ENCODE measurements around the gene DOK7. TPM values are rescaled to one million over a fixed set of nuclear protein-coding genes. Genes with fewer than 3 reads are reported as not detected.

The DOK7 gene, protein sequence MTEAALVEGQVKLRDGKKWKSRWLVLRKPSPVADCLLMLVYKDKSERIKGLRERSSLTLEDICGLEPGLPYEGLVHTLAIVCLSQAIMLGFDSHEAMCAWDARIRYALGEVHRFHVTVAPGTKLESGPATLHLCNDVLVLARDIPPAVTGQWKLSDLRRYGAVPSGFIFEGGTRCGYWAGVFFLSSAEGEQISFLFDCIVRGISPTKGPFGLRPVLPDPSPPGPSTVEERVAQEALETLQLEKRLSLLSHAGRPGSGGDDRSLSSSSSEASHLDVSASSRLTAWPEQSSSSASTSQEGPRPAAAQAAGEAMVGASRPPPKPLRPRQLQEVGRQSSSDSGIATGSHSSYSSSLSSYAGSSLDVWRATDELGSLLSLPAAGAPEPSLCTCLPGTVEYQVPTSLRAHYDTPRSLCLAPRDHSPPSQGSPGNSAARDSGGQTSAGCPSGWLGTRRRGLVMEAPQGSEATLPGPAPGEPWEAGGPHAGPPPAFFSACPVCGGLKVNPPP
- total RNA-seq: not detected

GRCh38 chr4:3462790-3463415, at the start of gene DOK7:
Gene DOK7 (plus strand): TSS chr4:3463306. CDS start chr4:3463376, 70 bp downstream.
- no peaks in the 10 kb centered on the region for H3K9me3 Mint-ChIP-seq
- ATAC-seq (no peak), DNase-seq (ENCODE audit: low spot score in 2 of 2) (no peak)
- no peak within 1 kb of the TSS for H3K27ac Mint-ChIP-seq
- no peaks in the 10 kb centered on the region for H3K36me3 Mint-ChIP-seq

GRCh38 chr4:3413675-3414420, 49.3 kb upstream of the DOK7 start:
- ATAC-seq (no peak), DNase-seq (ENCODE audit: low spot score in 2 of 2) (peak in 1 of 2 donors; percentile 47)
- Mint-ChIP-seq H3K27ac (no peak overlapping the region), H3K9me3 (no peaks in the 10 kb centered on the region), H3K36me3 (no peaks in the 10 kb centered on the region)

GRCh38 chr4:3414421-3415279, 48.5 kb upstream of the DOK7 start:
- Mint-ChIP-seq H3K36me3 (no peaks in the 10 kb centered on the region), H3K27ac (no peak overlapping the region), H3K9me3 (no peaks in the 10 kb centered on the region)
- DNase-seq (ENCODE audit: low spot score in 2 of 2): peak in 1 of 2 donors; percentile 31
- no peak for ATAC-seq

- no peak for ATAC-seq
- no peak overlapping the region for H3K27ac Mint-ChIP-seq
- H3K9me3 Mint-ChIP-seq: no peaks in the 10 kb centered on the region
- no peaks in the 10 kb centered on the region for H3K36me3 Mint-ChIP-seq
- DNase-seq (ENCODE audit: low spot score in 2 of 2): peak in 1 of 2 donors; percentile 41
Measured at GRCh38 chr4:3415471-3416141, 47.5 kb upstream of the DOK7 start.

DNA sequence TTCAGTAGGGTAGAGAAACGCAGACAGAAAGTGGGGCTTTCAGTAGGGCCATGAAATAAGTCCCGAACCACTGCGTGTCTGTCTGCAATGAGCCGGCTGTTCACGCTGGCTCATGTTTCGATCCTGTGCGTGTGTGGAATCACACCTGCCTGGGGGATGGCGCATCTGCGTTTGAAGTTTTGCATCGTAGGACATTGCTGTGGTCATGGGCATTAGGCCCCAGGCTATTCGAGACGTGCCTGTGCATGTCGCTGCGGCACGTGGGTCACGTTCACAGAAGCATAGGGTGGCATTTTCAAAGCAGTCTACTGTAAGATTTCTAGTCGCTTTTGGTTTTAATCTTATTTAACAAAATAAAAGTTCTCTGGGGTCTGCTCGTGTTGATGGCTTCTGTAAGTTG, 46.8 kb upstream of the DOK7 start:
- no peak for DNase-seq (ENCODE audit: low spot score in 2 of 2)
- no peak for ATAC-seq
- H3K36me3 Mint-ChIP-seq: no peaks in the 10 kb centered on the region
- H3K27ac Mint-ChIP-seq: no peak overlapping the region
- no peaks in the 10 kb centered on the region for H3K9me3 Mint-ChIP-seq

GRCh38 chr4:3416821-3417221, 46.3 kb upstream of the DOK7 start:
- H3K9me3 Mint-ChIP-seq: no peaks in the 10 kb centered on the region
- no peaks in the 10 kb centered on the region for H3K36me3 Mint-ChIP-seq
- DNase-seq (ENCODE audit: low spot score in 2 of 2): peak in 1 of 2 donors; percentile 48
- H3K27ac Mint-ChIP-seq: no peak overlapping the region
- no peak for ATAC-seq

- ATAC-seq: no peak
- Mint-ChIP-seq H3K9me3 (no peaks in the 10 kb centered on the region), H3K36me3 (no peaks in the 10 kb centered on the region)
Measured at GRCh38 chr4:3417448-3417847, 45.7 kb upstream of the DOK7 start.

GRCh38 chr4:3418029-3418762, 44.9 kb upstream of the DOK7 start:
- Mint-ChIP-seq H3K27ac (peak overlapping the region in 1 of 2 donors; percentile 26), H3K36me3 (no peaks in the 10 kb centered on the region), H3K9me3 (no peaks in the 10 kb centered on the region)
- peak in 1 of 2 donors; percentile 42 for DNase-seq (ENCODE audit: low spot score in 2 of 2)
- ATAC-seq: no peak

More at GRCh38 chr4:3417448-3417847, 45.7 kb upstream of the DOK7 start:
- DNase-seq (ENCODE audit: low spot score in 2 of 2): peak in 1 of 2 donors; percentile 34
- H3K27ac Mint-ChIP-seq: peak overlapping the region in 1 of 2 donors; percentile 26

DNA sequence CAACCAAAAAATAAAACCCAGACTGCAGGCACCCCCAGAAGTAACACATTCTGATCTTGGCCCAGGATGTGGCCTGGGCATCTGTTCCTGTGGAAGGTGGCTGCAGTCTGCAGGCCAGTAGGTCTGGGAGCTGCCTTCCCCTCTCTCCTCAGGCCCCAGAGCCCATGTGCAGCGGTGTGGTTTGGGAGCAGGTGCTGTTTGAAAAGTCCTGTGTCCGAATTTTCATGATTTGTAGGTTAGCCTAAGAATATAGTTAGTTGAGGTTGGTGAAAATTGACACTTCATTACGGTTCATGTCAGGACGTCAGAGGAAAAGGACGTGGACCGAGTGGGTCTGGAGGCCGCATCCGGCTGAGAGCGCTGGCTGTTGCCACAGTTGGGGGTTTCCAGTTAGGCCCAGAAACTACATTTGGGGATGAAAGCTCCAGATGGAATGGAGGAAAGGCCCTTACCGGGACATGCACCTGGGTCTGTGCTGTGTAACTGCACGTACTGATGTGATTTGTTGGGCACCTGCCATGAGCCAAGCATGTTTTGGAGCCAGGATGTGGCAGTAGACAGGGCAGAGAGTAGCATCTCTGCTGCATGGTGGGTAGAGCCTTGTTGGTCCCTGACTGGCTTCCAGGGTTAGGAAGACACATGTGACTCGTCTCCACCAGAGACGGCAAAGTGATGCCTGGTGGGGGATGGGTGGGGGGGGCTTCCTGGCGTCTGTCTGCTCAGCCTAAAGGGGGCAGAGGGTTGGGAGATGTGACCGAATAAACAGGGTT, 43.1 kb upstream of the DOK7 start:
- ATAC-seq (peak in 1 of 2 donors; percentile 3), DNase-seq (ENCODE audit: low spot score in 2 of 2) (peak in 1 of 2 donors; percentile 35)
- no peak overlapping the region for H3K27ac Mint-ChIP-seq
- no peaks in the 10 kb centered on the region for H3K9me3 Mint-ChIP-seq
- no peaks in the 10 kb centered on the region for H3K36me3 Mint-ChIP-seq

GRCh38 chr4:3420606-3420955, 42.5 kb upstream of the DOK7 start:
- no peak for DNase-seq (ENCODE audit: low spot score in 2 of 2)
- no peaks in the 10 kb centered on the region for H3K9me3 Mint-ChIP-seq
- no peak overlapping the region for H3K27ac Mint-ChIP-seq
- ATAC-seq: peak in 1 of 2 donors; percentile 56
- H3K36me3 Mint-ChIP-seq: no peaks in the 10 kb centered on the region

- no peaks in the 10 kb centered on the region for H3K36me3 Mint-ChIP-seq
- ATAC-seq (no peak), DNase-seq (ENCODE audit: low spot score in 2 of 2) (no peak)
- H3K9me3 Mint-ChIP-seq: no peaks in the 10 kb centered on the region
- H3K27ac Mint-ChIP-seq: no peak overlapping the region
Measured at GRCh38 chr4:3420956-3421355, 42.1 kb upstream of the DOK7 start.

DNA sequence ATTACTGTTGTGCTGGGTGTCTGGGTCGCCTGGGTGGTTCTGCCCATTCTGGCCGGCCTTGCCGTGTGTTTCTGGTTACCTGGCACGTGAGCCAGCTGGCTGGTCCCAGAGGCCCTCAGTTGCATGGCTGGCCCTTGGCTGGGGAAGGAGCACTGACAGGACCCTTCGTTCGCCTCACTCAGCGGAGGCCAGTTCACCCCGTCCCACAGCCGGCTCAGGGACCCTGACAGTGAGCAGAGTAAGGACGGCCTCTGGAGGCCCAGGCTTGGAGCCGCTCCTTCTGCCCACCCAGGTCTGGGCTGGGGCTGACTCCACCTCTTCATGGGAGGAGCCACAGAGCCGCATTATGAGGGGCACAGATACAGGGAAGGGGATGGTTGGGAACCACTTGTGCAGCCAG, 41.6 kb upstream of the DOK7 start:
- Mint-ChIP-seq H3K9me3 (no peaks in the 10 kb centered on the region), H3K36me3 (no peaks in the 10 kb centered on the region), H3K27ac (no peak overlapping the region)
- no peak for DNase-seq (ENCODE audit: low spot score in 2 of 2)
- no peak for ATAC-seq

DNA sequence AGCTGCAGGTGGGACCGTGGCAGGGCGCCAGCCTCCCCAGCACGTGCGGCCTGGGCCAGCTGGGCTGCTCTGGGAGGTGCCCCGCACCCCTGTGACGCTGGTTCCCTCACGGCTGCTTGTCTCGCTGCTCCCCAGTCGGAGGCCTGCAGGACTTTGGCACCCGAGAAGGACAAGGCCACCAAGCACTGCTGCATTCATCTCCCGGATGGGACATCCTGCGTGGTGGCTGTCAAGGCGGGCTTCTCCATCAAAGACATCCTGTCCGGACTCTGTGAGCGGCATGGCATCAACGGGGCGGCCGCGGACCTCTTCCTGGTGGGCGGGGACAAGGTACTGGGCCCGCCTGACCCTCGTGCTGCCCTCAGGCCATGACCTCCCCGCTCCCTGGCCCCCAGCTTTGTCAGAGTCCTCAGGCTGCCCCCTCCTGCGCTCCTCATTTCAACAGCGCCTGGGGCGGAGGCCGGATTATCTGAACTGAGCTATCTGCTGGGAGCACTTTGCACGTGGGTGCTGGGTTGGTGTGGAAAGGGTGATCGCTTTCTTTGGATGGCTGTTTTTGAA, 40.8 kb upstream of the DOK7 start:
- no peaks in the 10 kb centered on the region for H3K36me3 Mint-ChIP-seq
- DNase-seq (ENCODE audit: low spot score in 2 of 2): no peak
- ATAC-seq: no peak
- no peaks in the 10 kb centered on the region for H3K9me3 Mint-ChIP-seq
- H3K27ac Mint-ChIP-seq: no peak overlapping the region

DNA sequence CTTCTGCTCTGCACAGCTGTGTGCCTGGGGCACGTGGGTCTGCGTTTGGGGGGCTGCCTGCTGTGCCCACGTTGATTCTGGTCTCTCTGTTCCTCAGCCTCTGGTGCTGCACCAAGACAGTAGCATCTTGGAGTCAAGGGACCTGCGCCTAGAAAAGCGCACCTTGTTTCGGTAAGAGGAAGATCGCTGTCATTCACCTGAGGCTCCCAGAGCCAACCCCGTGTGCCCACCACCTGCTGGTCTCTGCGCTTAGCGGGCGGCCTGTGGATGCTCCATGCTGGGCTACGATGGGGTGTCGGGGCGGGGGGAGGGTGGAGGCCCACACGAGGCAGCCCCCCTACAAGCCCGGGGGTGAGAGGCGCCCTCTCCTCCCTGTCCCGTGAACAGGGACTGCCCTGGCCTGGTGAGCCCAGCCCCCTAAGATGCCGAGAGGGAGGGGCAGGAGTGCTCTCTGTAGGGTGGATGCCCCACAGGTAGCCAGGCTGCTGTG, 40.3 kb upstream of the DOK7 start:
- H3K27ac Mint-ChIP-seq: no peak overlapping the region
- ATAC-seq (no peak), DNase-seq (ENCODE audit: low spot score in 2 of 2) (no peak)
- H3K9me3 Mint-ChIP-seq: no peaks in the 10 kb centered on the region
- no peaks in the 10 kb centered on the region for H3K36me3 Mint-ChIP-seq

Data from activated naive CD4-positive, alpha-beta T cell treated with anti-CD3 and anti-CD28 coated beads, Interleukin-2, amount 50 U/mL, for 72 hours (primary cell).